ENCODE data around the gene EZR.

EZR gene

DNA sequence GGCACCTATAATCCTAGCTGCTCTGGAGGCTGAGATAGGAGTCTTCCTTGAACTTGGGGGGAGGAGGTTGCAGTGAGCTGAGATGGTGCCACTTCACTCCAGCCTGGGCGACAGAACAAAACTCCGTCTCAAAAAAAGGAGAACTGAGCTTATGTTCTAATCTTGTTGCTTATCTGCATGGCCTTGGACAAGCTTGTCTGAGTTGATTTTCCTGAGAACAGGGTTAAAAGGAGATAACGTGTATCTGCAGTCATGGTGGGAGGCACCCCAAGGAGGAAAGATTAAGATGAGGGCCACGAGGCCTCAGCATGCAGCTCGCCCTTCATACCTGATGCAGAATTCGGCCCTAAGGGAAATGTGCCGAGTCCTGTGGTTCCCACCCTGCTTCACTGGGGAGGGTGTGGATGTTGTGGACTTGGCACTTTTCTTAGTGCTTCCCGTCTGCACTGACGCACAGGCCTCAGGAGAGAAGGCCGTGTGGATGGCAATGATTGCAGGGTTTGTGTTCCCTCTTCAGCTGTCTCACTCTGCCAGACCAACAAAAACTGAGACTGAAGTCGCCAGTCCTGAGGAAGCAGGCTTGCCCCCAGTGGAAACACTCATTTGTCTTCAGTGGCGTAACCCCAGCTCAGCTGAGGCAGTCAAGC lies 56.3 kb downstream of the EZR start:
- DNase-seq (ENCODE audit: low read depth, low spot score), result no peak

DNA sequence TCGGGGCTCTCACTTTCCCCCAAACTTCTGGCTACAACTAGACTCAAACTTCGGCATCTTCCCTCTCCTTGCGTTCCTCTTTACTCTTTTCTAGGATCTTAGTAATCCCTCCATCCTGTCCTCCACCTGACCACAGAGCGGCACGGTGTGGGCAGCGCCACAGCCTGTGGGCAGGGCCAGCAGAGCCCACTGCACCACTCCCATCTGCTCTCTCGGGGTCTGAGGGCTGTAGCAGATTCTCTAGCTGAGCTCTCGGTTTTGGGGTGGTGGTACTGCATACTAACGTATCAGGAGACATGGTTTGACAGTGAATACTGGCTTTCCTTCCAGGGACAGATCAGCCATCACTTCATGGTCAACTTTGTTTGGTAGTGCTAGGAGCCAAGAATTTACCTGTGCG lies 57.4 kb downstream of the EZR start:
- DNase-seq (ENCODE audit: low read depth, low spot score), result no peak

DNA sequence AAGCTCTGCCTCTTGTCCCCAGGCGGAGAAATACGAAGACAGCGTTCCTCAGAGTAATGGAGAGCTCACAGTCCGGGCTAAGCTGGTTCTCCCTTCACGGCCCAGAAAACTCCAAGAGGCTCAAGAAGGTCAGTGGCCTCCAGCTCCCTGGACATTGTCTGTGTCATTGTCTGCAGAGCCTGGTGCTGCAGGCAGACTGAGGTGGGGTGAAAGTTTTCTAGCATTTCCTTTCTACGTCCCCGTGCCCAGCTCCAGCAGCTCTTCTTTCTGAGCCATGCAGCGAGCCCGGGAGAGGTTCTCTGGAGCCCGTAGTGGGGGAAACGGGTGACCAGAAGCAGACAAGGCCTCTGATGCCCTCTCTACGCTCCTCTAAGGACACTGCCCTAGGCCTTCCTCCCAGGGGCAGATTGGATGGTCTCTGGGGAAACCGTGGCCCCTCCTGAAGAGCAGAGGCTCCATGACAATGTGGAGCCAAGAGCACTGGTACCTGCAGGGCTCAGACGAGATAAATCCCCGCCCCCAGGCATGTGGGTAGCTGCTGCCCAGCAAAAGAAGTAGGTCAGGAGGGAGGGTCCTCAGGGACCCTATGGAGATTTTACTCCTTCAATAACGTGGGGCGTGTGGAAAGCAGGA lies 58.4 kb downstream of the EZR start:
- DNase-seq (ENCODE audit: low read depth, low spot score), result no peak

DNA sequence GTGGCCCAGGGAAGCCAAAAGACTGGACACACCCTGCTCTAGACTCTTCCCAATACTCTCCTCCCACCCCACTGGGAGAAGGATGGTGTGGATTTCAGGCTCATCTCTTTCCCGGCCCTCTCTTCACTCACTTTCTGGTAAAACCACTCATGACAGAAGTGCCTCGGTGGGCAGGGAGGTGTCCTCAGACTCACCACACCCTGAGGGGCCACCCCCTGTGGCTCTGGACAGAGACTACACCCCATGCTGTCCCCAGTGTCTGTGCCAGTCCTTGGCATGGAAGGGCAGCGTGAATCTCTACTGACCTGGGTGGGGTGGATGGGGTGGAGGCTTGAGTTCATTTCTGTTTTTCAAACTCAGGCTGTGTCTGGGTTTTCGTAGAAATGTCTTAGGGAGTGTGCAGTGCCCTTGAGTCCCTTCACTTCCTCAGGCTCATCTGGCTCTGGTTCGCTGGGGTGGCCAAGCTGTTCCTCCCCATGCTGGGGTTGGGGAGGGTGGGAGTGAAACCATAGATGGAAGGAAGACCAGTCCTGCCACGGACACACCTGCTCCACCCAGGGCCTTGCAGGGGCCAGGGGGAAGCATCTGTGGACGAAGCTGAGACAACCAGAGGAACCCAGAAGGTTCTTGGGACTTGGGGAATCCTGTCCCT lies 59.1 kb downstream of the EZR start:
- DNase-seq (ENCODE audit: low read depth, low spot score), result no peak

DNA sequence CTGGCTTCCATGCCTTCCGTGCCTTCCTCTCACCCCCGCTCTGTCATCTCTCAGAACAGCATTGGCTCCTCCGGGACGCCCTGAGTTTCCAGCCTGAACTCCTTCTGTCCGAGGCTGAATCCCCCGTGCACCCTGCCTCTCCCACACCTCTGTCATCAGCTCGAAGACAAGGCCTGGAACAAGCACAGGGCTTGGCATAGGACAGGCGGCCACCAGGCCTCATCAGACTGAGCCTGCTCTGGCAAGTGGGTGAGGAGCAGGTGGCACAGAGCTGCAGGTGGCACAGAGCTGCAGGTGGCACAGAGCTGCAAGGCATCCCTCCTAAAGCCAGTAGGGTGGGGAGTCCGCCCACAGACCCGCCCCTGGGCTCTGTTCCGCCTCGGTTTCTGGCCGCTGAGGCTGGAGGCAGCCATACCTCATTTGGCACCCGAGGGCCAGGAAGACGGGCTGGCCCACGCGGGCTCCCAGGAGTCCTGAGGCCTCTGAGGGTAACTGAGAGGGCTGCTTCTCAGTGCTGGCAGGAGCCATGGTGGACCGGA lies 60.2 kb downstream of the EZR start:
- no peak for DNase-seq (ENCODE audit: low read depth, low spot score)

DNA sequence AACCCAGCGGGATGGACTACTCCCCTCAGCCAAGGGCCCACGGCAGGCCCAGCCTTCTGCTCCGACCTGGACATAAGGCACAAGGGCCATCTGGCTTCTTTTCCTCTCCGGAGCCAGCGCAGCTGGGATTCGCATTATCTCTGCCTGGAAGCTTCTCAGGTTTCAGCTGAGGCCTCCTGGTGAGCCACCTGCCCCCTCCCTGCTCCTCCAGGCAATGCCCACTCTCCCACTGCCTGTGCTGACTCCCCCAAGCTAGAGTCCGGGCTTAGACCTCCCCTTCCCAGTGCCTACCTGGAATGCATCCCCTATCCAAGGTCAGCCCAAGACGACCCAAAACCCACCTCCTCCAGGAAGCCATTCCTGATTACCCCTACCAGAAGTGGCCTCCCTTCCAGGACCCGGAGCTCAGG lies 60.7 kb downstream of the EZR start:
- no peak for DNase-seq (ENCODE audit: low read depth, low spot score)

DNA sequence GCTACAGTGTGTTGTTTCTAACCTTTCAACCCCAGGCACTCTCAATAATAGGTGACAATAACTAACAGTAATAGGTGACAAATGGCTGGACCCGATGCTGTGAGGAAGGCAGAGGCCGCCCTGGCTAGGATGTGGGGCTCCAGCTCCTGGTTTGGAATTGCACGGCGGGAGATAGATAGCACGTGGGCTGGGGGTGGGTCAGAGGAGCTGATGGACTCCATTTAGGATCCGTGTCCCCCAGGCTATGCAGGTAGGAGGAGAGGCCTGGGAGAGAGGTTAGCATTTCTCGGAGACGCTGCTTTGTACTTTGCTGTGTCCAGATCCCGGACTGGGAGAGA lies 61.4 kb downstream of the EZR start:
- DNase-seq (ENCODE audit: low read depth, low spot score), result no peak

DNA sequence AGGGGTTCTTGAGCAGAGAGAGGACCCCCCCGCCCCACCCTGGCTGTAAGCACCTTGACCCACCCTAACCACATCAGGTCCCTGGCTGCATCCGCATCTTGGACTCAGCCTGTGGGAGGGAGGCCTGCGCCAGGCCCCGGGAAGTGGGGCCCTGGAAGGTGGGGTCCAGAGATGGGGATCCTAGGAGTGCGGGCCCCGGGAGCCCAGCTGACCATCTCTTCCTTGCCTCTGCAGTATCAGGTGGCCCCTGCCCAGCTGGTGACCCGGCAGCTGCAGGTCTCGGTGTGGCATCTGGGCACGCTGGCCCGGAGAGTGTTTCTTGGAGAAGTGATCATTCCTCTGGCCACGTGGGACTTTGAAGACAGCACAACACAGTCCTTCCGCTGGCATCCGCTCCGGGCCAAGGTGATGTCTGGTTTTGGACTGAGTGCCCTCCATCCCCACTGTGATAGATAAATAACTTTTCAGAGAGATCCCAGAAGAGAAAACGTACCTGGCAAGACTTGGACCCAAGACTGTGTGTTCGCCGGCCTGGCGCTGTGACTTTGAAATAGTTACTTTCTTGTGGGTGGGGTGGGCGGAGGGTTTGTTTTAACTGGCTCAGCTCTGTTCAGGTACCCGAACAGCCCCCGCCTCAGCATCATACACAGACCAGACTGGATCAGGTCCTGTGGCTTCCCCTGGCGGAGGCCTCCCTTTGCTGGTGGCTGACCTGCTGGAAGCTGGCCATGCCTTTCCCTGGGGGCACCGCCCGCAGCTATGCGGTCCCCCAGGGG lies 62.0 kb downstream of the EZR start:
- DNase-seq (ENCODE audit: low read depth, low spot score), result no peak

DNA sequence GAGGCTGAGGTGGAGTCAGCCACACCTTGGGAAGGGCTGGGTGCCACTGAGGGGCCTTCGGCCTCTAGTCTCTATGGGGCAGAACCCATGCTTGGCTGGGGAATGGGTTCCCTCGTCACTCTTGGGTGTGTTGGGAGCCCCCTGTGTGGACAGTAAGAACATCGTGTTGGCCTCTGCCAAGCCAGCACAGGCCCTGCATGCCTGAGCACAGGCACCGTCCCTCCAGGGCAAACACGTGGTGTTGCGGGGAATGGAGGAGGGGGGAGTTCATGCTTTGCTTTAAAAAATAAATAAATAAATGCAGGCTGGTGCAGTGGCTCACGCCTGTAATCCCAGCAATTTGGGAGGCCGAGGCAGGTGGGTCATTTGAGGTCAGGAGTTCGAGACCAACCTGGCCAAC lies 63.0 kb downstream of the EZR start:
- no peak for DNase-seq (ENCODE audit: low read depth, low spot score)

DNA sequence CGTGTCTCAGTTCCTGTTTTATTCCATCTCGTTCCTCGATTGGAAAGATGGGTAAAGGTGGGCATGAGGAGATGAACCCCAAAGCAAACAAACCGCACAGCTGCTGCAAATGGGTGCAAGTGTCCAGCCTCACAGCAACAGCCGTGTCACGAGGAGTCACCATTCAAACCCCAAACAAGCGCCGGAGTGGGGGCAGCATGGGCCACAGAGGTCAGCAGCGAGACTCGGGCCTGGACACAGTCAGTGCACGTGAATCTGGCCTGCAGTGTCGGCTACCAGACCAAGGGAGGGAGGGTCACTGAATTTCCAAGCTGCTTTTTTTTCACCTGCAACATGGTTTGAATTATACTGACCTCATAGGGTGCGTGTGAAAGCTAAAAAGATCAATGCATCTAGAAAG lies 63.5 kb downstream of the EZR start:
- DNase-seq (ENCODE audit: low read depth, low spot score), result no peak

DNA sequence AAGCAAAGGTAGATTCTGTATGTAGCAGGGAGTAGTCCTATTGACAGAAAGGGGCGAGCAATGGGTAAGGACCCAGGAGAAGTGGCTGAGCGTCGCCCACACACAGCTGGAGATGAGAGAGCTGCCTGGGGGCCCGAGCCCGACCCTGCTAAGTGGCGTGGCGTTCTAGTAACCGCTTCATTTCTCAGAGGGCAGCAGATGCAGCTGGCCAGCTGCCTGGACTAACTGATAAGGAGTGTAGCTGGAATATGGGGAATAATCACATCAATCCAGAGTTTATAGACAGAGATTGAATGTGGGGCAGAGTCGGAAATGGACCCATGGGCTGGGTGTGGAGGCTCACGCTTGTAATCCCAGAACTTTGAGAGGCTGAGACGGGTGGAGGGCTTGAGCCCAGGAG lies 64.4 kb downstream of the EZR start:
- DNase-seq (ENCODE audit: low read depth, low spot score), result no peak

DNA sequence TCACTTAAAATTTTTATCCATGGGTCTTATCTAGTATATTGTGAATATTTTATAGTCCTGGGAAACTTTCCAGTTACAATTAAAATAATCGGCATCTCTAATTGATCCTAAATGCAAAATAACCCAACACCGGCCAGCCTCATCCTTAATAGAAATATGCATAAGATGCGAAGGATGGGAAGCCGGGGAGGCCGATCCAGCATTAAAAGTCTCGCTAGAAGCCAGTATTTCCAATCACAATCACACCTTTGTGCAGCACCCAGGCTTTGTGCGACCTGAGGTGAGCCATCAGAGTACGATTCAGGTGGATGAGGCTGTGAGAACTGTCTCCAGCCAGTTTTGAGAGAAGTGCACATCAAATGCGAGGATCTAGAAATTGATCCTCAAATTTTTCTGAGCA lies 65.4 kb downstream of the EZR start:
- DNase-seq (ENCODE audit: low read depth, low spot score), result no peak

DNA sequence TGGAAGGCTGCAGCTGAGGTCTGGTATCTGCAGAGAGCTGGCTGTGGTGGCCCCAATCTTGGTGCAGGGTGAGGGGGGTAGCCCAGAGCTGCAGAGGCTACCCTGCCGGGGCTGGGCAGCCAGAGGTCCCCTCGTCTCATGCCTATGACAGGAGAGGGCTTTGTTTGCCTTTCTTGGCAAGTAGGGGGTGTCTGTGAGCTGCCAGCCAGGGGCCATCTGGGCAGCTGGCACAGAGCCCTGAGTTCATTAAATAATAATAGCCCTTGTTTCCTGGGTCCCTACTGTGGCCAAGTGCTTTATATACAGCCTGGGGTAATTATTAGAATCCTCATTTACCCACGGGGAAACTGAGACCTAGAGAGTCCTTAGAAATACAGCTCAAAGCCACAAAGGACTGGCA lies 66.6 kb downstream of the EZR start:
- DNase-seq (ENCODE audit: low read depth, low spot score), result no peak

DNA sequence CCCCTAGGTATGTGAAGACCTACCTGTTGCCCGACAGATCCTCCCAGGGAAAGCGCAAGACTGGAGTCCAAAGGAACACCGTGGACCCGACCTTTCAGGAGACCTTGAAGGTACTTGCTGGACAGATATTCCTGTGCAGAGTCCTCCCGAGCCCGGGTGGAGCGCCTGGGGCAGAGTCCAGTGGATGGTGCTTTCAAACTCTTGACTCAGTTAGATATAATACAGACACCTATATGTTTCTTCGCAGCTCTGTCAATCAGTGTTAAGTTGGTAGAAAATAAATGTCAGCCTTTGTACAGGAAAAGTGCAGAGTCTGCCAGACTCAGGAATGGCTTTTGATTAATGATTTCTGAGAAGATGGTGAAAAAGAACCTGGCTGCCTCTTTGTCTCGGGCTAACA lies 67.2 kb downstream of the EZR start:
- no peak for DNase-seq (ENCODE audit: low read depth, low spot score)

DNA sequence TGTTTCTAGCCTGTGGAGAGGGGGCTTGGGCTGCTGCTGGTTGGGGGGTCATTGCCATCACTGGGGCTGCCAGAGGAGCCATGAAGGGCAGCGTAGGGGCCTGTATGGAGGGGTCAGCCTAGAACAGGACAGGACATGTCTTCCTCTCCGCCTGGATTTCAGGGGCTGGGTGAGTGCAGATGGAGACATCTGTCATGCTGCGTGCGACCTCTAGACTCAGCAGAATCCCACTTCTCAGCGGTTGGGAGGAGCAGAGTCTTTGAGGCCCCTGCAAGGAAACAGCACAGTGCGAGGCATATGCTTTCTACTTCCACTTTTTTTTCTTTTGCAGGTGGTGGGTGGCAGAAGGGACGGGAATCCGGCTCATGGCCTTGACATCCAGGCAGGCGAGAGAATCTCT lies 67.9 kb downstream of the EZR start:
- no peak for DNase-seq (ENCODE audit: low read depth, low spot score)

DNA sequence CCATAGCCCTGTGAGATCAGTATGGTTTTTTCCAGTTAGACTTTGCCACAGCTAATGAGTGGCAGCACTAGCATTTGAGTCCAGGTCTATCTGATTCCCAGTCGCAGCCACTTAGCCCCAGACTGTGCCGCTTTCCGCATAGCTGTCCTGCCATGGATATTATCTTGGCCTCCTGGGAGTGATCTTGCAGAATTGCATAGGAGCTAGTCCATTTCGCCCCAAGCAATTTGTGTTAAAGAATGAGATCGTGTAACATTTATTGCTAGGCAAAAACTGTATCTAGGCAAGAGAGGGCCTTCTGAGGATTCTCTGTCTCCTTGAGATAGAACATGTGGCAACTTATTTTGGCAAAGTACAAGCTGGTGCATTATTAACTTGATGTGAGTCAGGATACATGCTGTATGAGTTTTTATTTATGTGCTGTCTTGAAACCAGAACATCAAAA lies 74.2 kb downstream of the EZR start:
- no peak for DNase-seq (ENCODE audit: low read depth, low spot score)

DNA sequence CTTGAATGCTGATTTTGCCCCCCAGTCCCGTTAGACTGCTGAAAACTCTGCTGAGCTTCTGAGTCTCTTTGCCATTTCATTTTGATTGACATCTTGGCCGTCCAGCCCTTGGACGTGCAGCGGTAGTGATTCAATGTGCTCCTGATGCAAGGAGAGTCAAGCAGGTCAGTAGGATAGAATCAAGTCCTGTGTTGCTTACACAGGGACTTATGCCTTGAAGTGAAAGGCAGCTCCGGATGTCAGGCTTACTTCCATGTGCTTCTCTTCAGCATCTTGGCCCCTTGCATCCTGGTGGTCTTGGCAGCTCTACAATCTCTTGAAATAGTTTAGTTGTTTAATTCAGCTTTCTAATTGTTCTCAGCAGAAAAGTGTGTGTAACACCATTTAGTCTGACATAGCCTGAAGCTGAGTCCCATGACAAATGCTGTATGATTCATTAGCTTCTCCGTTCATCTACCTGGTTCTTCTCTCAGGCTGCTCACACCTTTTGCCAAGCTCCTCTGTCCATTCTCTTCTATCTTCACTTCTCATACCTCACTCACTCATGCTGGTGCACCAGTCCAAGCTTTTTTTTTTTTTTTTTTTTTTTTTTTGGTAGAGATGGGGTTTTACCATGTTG lies 76.0 kb downstream of the EZR start:
- DNase-seq (ENCODE audit: low read depth, low spot score), result no peak

DNA sequence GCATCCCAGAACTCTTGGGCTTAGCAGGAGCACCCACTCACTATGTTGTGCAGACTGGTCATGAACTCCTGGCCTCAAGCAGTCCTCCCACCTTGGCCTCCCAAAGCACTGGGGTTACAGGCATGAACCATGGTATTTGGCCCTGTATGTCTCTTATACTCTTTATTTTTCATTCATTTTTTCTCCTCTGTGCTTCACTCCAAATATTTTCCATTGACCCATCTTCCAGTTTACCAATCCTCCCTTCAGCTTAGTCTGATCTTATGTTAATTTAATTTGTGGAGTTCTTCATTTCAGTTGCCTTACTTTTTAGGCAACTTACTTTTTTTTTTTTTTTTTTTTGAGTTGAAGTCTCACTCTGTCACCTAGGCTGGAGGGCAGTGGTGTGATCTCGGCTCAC lies 79.5 kb downstream of the EZR start:
- no peak for DNase-seq (ENCODE audit: low read depth, low spot score)

DNA sequence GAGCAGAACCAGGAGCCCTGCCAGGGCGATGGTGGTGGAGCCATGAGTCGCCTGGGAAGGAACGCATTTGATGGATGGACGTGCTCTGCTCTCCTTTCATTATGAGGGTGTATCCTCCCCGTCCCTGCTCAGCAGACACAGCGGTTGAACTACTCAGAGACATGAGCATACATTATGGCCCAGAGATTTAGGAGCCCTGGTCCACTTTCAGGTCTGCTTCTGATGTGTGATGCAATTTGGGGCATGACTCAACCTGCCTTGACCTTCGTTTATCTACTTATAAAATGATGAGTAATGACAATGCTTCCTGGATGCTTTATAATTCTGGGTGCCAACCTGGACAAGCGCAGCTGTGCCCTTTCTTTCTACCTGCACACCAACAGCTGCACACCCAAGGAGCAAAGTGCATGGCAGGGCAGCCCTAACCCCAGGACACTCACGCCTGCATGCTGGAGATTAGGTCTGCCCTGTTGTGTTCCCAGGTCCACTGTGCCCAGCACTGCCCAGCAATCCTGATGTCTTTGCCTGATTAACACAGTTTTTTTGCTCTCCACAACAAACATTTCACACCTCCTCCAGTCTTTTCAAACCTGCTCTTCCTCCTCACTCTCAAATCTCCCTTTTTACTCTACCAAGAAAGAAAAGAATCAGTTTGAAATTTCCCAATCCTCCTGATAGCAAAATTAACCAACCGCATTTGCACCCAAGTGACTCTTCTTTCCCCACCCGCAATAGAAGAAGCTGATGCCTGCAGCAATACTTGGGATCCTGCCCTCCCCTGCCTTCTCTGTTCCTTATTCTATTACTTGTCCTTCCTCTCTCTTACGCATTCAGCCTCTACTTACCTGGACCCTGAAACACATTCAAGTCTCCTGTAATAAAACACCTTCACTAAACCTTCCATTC lies 81.2 kb downstream of the EZR start:
- DNase-seq (ENCODE audit: low read depth, low spot score), result no peak

DNA sequence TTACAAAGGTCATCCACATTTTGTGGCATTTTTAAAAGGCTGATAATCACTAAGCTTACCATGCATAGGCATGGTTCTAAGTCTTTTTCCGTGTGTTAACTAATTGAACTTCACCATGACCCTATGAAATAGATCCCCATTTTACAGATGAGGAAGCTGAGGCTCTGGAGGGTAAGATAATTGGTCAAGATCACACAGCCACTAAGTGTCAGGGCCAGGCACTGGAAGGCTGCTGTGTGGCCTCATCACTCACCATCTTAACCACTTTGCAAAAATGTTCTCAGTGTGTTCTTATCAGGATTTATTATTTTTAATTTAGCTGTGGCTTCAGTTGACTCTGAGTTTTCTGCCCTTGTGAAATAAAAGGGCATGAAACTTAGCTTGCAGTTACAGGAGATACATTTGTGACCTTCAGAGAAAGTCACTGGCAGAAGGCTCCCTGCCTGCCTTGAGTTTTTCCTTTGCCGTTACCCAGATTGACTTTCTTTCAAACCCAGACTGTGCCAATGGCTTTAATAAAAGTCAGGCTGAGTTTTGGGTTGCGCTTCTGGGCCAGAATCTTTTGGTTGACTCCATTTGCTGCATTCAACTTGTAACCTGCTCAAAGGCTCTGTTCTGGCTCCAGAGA lies 82.0 kb downstream of the EZR start:
- no peak for DNase-seq (ENCODE audit: low read depth, low spot score)

Measured in smooth muscle cell of the brain vasculature (primary cell).